ENCODE measurements around the gene FBXW5.

DNA sequence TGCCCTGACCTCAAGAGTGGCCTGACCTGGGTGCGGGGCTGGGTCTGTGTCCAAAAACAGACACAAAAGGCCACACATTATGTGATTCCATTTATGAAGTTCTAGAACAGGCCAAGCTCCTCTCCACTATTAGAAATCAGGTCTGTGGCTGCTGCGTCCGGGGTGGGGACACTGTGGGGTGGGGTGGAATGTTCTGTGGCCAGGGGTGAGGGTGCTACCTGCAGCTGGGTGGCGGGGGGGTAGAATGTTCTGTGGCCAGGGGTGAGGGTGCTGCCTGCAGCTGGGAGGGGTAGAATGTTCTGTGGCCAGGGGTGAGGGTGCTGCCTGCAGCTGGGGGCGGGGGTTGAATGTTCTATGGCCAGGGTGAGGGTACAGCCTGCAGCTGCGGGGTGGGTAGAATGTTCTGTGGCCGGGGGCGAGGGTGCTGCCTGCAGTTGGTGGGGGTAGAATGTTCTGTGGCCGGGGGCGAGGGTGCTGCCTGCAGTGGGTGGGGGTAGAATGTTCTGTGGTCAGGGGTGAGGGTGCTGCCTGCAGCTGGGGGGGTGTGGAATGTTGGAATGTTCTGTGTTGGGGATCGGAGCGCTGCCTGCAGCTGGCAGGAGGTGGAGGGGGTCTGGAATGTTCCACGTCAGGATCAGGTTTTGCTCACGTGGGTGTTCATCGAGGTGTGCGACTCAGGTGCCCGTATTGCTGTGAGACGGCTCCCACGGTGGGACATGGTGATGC lies 15.8 kb upstream of the FBXW5 start:
- TF ChIP-seq, protein P1, sequence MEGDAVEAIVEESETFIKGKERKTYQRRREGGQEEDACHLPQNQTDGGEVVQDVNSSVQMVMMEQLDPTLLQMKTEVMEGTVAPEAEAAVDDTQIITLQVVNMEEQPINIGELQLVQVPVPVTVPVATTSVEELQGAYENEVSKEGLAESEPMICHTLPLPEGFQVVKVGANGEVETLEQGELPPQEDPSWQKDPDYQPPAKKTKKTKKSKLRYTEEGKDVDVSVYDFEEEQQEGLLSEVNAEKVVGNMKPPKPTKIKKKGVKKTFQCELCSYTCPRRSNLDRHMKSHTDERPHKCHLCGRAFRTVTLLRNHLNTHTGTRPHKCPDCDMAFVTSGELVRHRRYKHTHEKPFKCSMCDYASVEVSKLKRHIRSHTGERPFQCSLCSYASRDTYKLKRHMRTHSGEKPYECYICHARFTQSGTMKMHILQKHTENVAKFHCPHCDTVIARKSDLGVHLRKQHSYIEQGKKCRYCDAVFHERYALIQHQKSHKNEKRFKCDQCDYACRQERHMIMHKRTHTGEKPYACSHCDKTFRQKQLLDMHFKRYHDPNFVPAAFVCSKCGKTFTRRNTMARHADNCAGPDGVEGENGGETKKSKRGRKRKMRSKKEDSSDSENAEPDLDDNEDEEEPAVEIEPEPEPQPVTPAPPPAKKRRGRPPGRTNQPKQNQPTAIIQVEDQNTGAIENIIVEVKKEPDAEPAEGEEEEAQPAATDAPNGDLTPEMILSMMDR (conservative IDR thresholded peaks at IDR 0.05), result no peak
- no peak for TF ChIP-seq EZH2 (IDR thresholded peaks at IDR 0.05; ENCODE audit: low read depth)

All from PC-9 (cell line).